Measurements from ENCODE around the gene EPO. TPM values are rescaled to one million over a fixed set of nuclear protein-coding genes. Genes with fewer than 3 reads are reported as not detected.

EPO gene
- total RNA-seq, 2 experiments from 2014 or later, result not detected

GRCh38 chr7:100687261-100687660, 33.0 kb upstream of the EPO start:
- ChIA-PET CTCF (interaction anchor here (1.0 kb wide), 1 partner anchor 18 kb away, joined by 3 read pairs; no protein-coding TSS in a partner anchor), POLR2A (no interaction called here)
- Mint-ChIP-seq H3K27ac (no peak overlapping the region), H3K9me3 (no peaks in the 10 kb centered on the region), H3K4me3 (no peak overlapping the region), H3K27me3 (no peaks in the 10 kb centered on the region), H3K36me3 (ENCODE audit: low read depth) (peaks cover 51% of the 10 kb centered on the region), H3K4me1 (ENCODE audit: low read depth) (peaks cover 17% of the 10 kb centered on the region)
- H3K27ac ChIP-seq (ENCODE audit: low read depth in 1 of 2, low read length in 2 of 2), result no peak overlapping the region
- no peaks in the 10 kb centered on the region for H3K9me3 ChIP-seq (ENCODE audit: control insufficient read depth in 1 of 2, insufficient read depth in 1 of 2, low read length in 2 of 2)
- peaks cover 77% of the 10 kb centered on the region for H3K36me3 ChIP-seq (ENCODE audit: insufficient read depth, low read length)
- intact Hi-C loops (cut with DNase I, micrococcal nuclease), result no loop called here
- DNase-seq (peak in 1 of 14 experiments; percentile 23), ATAC-seq (ENCODE audit: poor library complexity) (no peak)
- TF ChIP-seq CTCF (IDR thresholded peaks at IDR 0.05), result no peak
- H3K27me3 ChIP-seq (ENCODE audit: control insufficient read depth in 1 of 2, insufficient read depth in 2 of 2, low read length in 2 of 2), result no peaks in the 10 kb centered on the region
- no peak overlapping the region for H3K4me3 ChIP-seq (ENCODE audit: low read length)
- H3K4me1 ChIP-seq (ENCODE audit: insufficient read depth, low read length), result peaks cover 38% of the 10 kb centered on the region

GRCh38 chr7:100687751-100688300, 32.4 kb upstream of the EPO start:
- H3K4me1 Mint-ChIP-seq (ENCODE audit: low read depth), result peaks cover 23% of the 10 kb centered on the region
- ChIA-PET CTCF (interaction anchor here (0.7 kb wide), 1 partner anchor 80 kb away, joined by 3 read pairs; no protein-coding TSS in a partner anchor), POLR2A (interaction anchor here (1.6 kb wide), 1 partner anchor 15 kb away, joined by 3 read pairs; no protein-coding TSS in a partner anchor)
- no peak overlapping the region for H3K27ac Mint-ChIP-seq
- no peaks in the 10 kb centered on the region for H3K27me3 Mint-ChIP-seq
- DNase-seq (peak in 1 of 14 experiments; percentile 20), ATAC-seq (ENCODE audit: poor library complexity) (no peak)
- H3K36me3 Mint-ChIP-seq (ENCODE audit: low read depth), result peaks cover 51% of the 10 kb centered on the region
- Histone ChIP-seq H3K9me3 (ENCODE audit: control insufficient read depth in 1 of 2, insufficient read depth in 1 of 2, low read length in 2 of 2) (no peaks in the 10 kb centered on the region), H3K4me3 (ENCODE audit: low read length) (no peak overlapping the region), H3K27ac (ENCODE audit: low read depth in 1 of 2, low read length in 2 of 2) (no peak overlapping the region), H3K36me3 (ENCODE audit: insufficient read depth, low read length) (peaks cover 72% of the 10 kb centered on the region), H3K4me1 (ENCODE audit: insufficient read depth, low read length) (peaks cover 44% of the 10 kb centered on the region), H3K27me3 (ENCODE audit: control insufficient read depth in 1 of 2, insufficient read depth in 2 of 2, low read length in 2 of 2) (no peaks in the 10 kb centered on the region)
- H3K4me3 Mint-ChIP-seq, result no peak overlapping the region
- intact Hi-C loops (cut with DNase I, micrococcal nuclease), result no loop called here
- no peaks in the 10 kb centered on the region for H3K9me3 Mint-ChIP-seq
- no peak for TF ChIP-seq CTCF (IDR thresholded peaks at IDR 0.05)

GRCh38 chr7:100688326-100688860, 31.9 kb upstream of the EPO start:
- Mint-ChIP-seq H3K4me1 (ENCODE audit: low read depth) (peaks cover 29% of the 10 kb centered on the region), H3K27me3 (no peaks in the 10 kb centered on the region), H3K4me3 (no peak overlapping the region), H3K9me3 (no peaks in the 10 kb centered on the region), H3K27ac (no peak overlapping the region), H3K36me3 (ENCODE audit: low read depth) (peaks cover 54% of the 10 kb centered on the region)
- no peak for TF ChIP-seq CTCF (IDR thresholded peaks at IDR 0.05)
- POLR2A ChIA-PET, result interaction anchor here (0.9 to 1.9 kb wide), 5 partner anchors 8 to 102 kb away, joined by 3 to 5 read pairs (median 4); partner anchors contain the start of genes FBXO24 and MOSPD3
- intact Hi-C loops (cut with DNase I, micrococcal nuclease), result no loop called here
- CTCF ChIA-PET, result interaction anchor here (0.7 kb wide), 1 partner anchor 80 kb away, joined by 3 read pairs; no protein-coding TSS in a partner anchor
- H3K27ac ChIP-seq (ENCODE audit: low read depth in 1 of 2, low read length in 2 of 2), result no peak overlapping the region
- DNase-seq (no peak), ATAC-seq (ENCODE audit: poor library complexity) (no peak)
- H3K4me1 ChIP-seq (ENCODE audit: insufficient read depth, low read length), result peaks cover 50% of the 10 kb centered on the region
- peaks cover 66% of the 10 kb centered on the region for H3K36me3 ChIP-seq (ENCODE audit: insufficient read depth, low read length)
- H3K27me3 ChIP-seq (ENCODE audit: control insufficient read depth in 1 of 2, insufficient read depth in 2 of 2, low read length in 2 of 2), result no peaks in the 10 kb centered on the region
- H3K4me3 ChIP-seq (ENCODE audit: low read length), result no peak overlapping the region
- no peaks in the 10 kb centered on the region for H3K9me3 ChIP-seq (ENCODE audit: control insufficient read depth in 1 of 2, insufficient read depth in 1 of 2, low read length in 2 of 2)

Measured in CD4-positive, alpha-beta T cell (primary cell).